Inferior parietal cortex (tissue), 1 donor: ENCODE results near the gene ADORA2A.

Source experiments
- DNase-seq: peaks from one replicate; pipeline ENCODE4 v3.0.0-alpha.2; 2016; ENCODE audit errors: extremely low spot score

Gene ADORA2A

GRCh38 chr22:24432059-24432853 lies 4.9 kb downstream of the ADORA2A start:
- DNase-seq = no peak

GRCh38 chr22:24433001-24433827 lies 5.8 kb downstream of the ADORA2A start:
- no peak for DNase-seq

- no peak for DNase-seq
Observed at GRCh38 chr22:24433828-24434470, 6.5 kb downstream of the ADORA2A start.

GRCh38 chr22:24434471-24435322 lies 7.3 kb downstream of the ADORA2A start:
- DNase-seq = no peak

- no peak for DNase-seq
Observed at GRCh38 chr22:24435323-24435645, 7.9 kb downstream of the ADORA2A start.

- DNase-seq = no peak
Observed at GRCh38 chr22:24435861-24436371, 8.5 kb downstream of the ADORA2A start.

GRCh38 chr22:24436553-24436952 lies 9.2 kb downstream of the ADORA2A start:
- DNase-seq = no peak

GRCh38 chr22:24437091-24437490 lies 9.7 kb downstream of the ADORA2A start:
- no peak for DNase-seq

- no peak for DNase-seq
Observed at GRCh38 chr22:24437741-24438328, 10.4 kb downstream of the ADORA2A start.

- no peak for DNase-seq
Observed at GRCh38 chr22:24440270-24440717, 12.9 kb downstream of the ADORA2A start.

GRCh38 chr22:24440718-24441405 lies 13.5 kb downstream of the ADORA2A start:
- no peak for DNase-seq

- DNase-seq = no peak
Observed at GRCh38 chr22:24441406-24442351, 14.3 kb downstream of the ADORA2A start.

- DNase-seq = no peak
Observed at GRCh38 chr22:24442352-24442744, 14.9 kb downstream of the ADORA2A start.

- DNase-seq = no peak
Observed at GRCh38 chr22:24443668-24444067, 16.3 kb downstream of the ADORA2A start.

- DNase-seq = no peak
Observed at GRCh38 chr22:24444251-24444650, 16.9 kb downstream of the ADORA2A start.

- no peak for DNase-seq
Observed at GRCh38 chr22:24444729-24445466, 17.5 kb downstream of the ADORA2A start.

- DNase-seq = no peak
Observed at GRCh38 chr22:24445481-24446259, 18.3 kb downstream of the ADORA2A start.

- DNase-seq = no peak
Observed at GRCh38 chr22:24446260-24446611, 18.8 kb downstream of the ADORA2A start.
